Ishikawa (cell line): ENCODE results near the gene UGGT1.

Experiments
- CEBPB ChIP-seq: IDR thresholded peaks from 2 replicates; pipeline ENCODE4 v1.6.1; 2012
- CREB1 ChIP-seq: IDR thresholded peaks from 2 replicates; pipeline ENCODE4 v1.6.1; 2012; ENCODE audit warnings: low read depth
- EGR1 ChIP-seq: IDR thresholded peaks from 2 replicates; pipeline ENCODE4 v1.6.1; 2012
- EP300 ChIP-seq: IDR thresholded peaks from 2 replicates; pipeline ENCODE4 v1.6.1; 2012; ENCODE audit warnings: borderline replicate concordance
- FOXM1 ChIP-seq: IDR thresholded peaks from 2 replicates; pipeline ENCODE4 v1.6.1; 2012; ENCODE audit warnings: low read depth, borderline replicate concordance
- MAX ChIP-seq: IDR thresholded peaks from 2 replicates; pipeline ENCODE4 v1.6.1; 2012
- NFIC ChIP-seq: IDR thresholded peaks from 2 replicates; pipeline ENCODE4 v1.6.1; 2012
- RAD21 ChIP-seq: IDR thresholded peaks from 2 replicates; pipeline ENCODE4 v1.6.1; 2012; ENCODE audit warnings: low read depth
- REST ChIP-seq: IDR thresholded peaks from 2 replicates; pipeline ENCODE4 v1.6.1; 2012; ENCODE audit warnings: low read depth, mild to moderate bottlenecking
- TAF1 ChIP-seq: IDR thresholded peaks from 2 replicates; pipeline ENCODE4 v1.6.1; 2012; ENCODE audit warnings: low read depth, mild to moderate bottlenecking
- TCF12 ChIP-seq: IDR thresholded peaks from 2 replicates; pipeline ENCODE4 v1.6.1; 2012; ENCODE audit warnings: low read depth
- TEAD4 ChIP-seq: IDR thresholded peaks from 2 replicates; pipeline ENCODE4 v1.6.1; 2012
- USF1 ChIP-seq: IDR thresholded peaks from 2 replicates; pipeline ENCODE4 v1.6.1; 2012
- YY1 ChIP-seq: IDR thresholded peaks from 2 replicates; pipeline ENCODE4 v1.6.1; 2012; ENCODE audit warnings: low read depth
- ZBTB7A ChIP-seq: IDR thresholded peaks from 2 replicates; pipeline ENCODE4 v1.6.1; 2012; ENCODE audit warnings: low read depth

UGGT1 gene

GRCh38 chr2:128162266-128162665 is 71.3 kb downstream of the UGGT1 start:
- no peak for TF ChIP-seq TEAD4

DNA sequence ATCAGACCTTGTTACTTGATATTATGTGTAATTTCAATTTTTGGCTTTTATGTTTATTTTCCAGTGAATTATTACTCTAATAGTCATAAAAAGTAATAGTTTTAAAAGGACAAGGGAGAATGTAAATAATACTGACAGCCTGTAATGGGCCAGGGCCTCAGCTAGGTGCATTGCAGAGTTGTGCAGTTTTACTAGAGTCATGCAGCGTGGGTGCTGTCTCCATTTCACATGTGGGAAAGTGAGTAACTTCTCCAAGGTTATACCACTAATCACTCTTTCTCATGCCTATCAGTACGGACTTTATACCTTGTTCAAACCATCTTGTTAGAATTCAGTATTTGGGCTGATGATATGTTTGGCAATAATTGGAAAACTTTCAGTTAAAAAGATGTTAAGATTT is 73.3 kb downstream of the UGGT1 start:
- TF ChIP-seq CREB1, result no peak

- TF ChIP-seq MAX (no peak), REST (no peak), ZBTB7A (no peak), TCF12 (no peak), TAF1 (no peak), EGR1 (no peak), USF1 (no peak), TEAD4 (no peak), FOXM1 (no peak), RAD21 (no peak)
These were observed 75.8 kb downstream of the UGGT1 start for GRCh38 chr2:128166746-128167353.

- TF ChIP-seq TAF1 (no peak), CREB1 (no peak), CEBPB (no peak), TEAD4 (no peak), YY1 (no peak), EP300 (no peak), NFIC (no peak), REST (no peak), EGR1 (no peak), USF1 (no peak), FOXM1 (no peak), RAD21 (no peak), TCF12 (no peak), MAX (no peak)
These were observed 78.1 kb downstream of the UGGT1 start for GRCh38 chr2:128169094-128169493.

GRCh38 chr2:128169497-128169896 is 78.5 kb downstream of the UGGT1 start:
- TF ChIP-seq USF1 (no peak), EP300 (no peak), EGR1 (no peak), TCF12 (no peak), TEAD4 (no peak), YY1 (no peak), CEBPB (no peak), ZBTB7A (no peak), REST (no peak), CREB1 (no peak)
